Neural cell (in vitro differentiated cells): ENCODE results near the gene MBD4. TPM values are rescaled to one million over a fixed set of nuclear protein-coding genes. Genes with fewer than 3 reads are reported as not detected.

Source experiments
- H2AFZ ChIP-seq: fragments of 200-600, 300-800 bp; sonication (generic), shearing (Covaris generic); 2 replicates; pipeline ENCODE4 v1.6.0; 2014; ENCODE audit warnings: low read depth, mild to moderate bottlenecking, antibody characterized with exemption, low read length, moderate library complexity
- H3F3A ChIP-seq: fragments of 200-600 bp; shearing (Covaris generic); 2 replicates; pipeline ENCODE4 v1.6.1; 2016; ENCODE audit warnings: mild to moderate bottlenecking, moderate library complexity, mixed read lengths, antibody characterized with exemption, low read length; ENCODE audit not compliant: insufficient read depth, poor library complexity, severe bottlenecking
- H3K27ac ChIP-seq: fragments of 200-600, 300-800 bp; sonication (generic), shearing (Covaris generic); 2 replicates; pipeline ENCODE4 v1.5.1; 2014; ENCODE audit warnings: mild to moderate bottlenecking, low read length, moderate library complexity
- H3K27me3 ChIP-seq: fragments of 300-800, 200-600 bp; sonication (generic), shearing (Covaris generic); 2 replicates; pipeline ENCODE4 v1.6.0; 2014; ENCODE audit warnings: mild to moderate bottlenecking, low read depth, low read length, moderate library complexity; ENCODE audit not compliant: insufficient read depth
- H3K36me3 ChIP-seq: fragments of 300-800, 200-600 bp; sonication (generic), shearing (Covaris generic); 2 replicates; pipeline ENCODE4 v1.5.1; 2014; ENCODE audit warnings: mild to moderate bottlenecking, antibody characterized with exemption, low read length, moderate library complexity; ENCODE audit not compliant: insufficient read depth
- H3K4me2 ChIP-seq: fragments of 300-800, 200-600 bp; sonication (generic), shearing (Covaris generic); 2 replicates; pipeline ENCODE4 v1.6.0; 2014; ENCODE audit warnings: mild to moderate bottlenecking, low read length
- H3K4me3 ChIP-seq: fragments of 300-800, 200-600 bp; sonication (generic), shearing (Covaris generic); 2 replicates; pipeline ENCODE4 v1.5.1; 2014; ENCODE audit warnings: mild to moderate bottlenecking, low read length, moderate library complexity
- H3K79me2 ChIP-seq: fragments of 200-600 bp; shearing (Covaris generic); replicated peaks from 2 replicates; pipeline ENCODE4 v1.6.0; 2014; ENCODE audit warnings: mild to moderate bottlenecking, low read length, moderate library complexity; ENCODE audit not compliant: insufficient read depth
- H3K9ac ChIP-seq: fragments of 300-800, 200-600 bp; sonication (generic), shearing (Covaris generic); 2 replicates; pipeline ENCODE4 v1.6.1; 2016; ENCODE audit warnings: mild to moderate bottlenecking, low read length, mixed read lengths
- H3K9me2 ChIP-seq: fragments of 200-600 bp; shearing (Covaris generic); 2 replicates; pipeline ENCODE4 v1.6.1; 2016; ENCODE audit warnings: mild to moderate bottlenecking, low read length, mixed read lengths; ENCODE audit not compliant: insufficient read depth
- H3K9me3 ChIP-seq: fragments of 200-600, 300-800 bp; sonication (generic), shearing (Covaris generic); 2 replicates; pipeline ENCODE4 v1.6.1; 2016; ENCODE audit warnings: mild to moderate bottlenecking, mixed run types, low read length, moderate library complexity, mixed read lengths
- H4K20me1 ChIP-seq: fragments of 200-600 bp; shearing (Covaris generic); 2 replicates; pipeline ENCODE4 v1.6.1; 2016; ENCODE audit warnings: mild to moderate bottlenecking, mixed run types; ENCODE audit not compliant: insufficient read depth
- EP300 ChIP-seq: fragments of 450-650 bp; conservative IDR thresholded peaks from 2 replicates; pipeline ENCODE4 v1.6.1; 2014; ENCODE audit warnings: antibody characterized with exemption, mild to moderate bottlenecking, moderate library complexity; ENCODE audit not compliant: poor library complexity, severe bottlenecking
- EZH2 ChIP-seq: fragments of 200-600, 300-800 bp; shearing (Covaris generic), sonication (generic); IDR thresholded peaks from 2 replicates; pipeline ENCODE4 v1.6.1; 2014; ENCODE audit warnings: antibody characterized with exemption, low read length, borderline replicate concordance, mild to moderate bottlenecking; ENCODE audit not compliant: insufficient read depth, poor library complexity, severe bottlenecking
- MXI1 ChIP-seq: fragments of 450-650 bp; conservative IDR thresholded peaks from 2 replicates; pipeline ENCODE4 v1.6.1; 2014; ENCODE audit warnings: antibody characterized with exemption, mild to moderate bottlenecking; ENCODE audit not compliant: poor library complexity, severe bottlenecking
- POLR2AphosphoS5 ChIP-seq: IDR thresholded peaks from 2 replicates; pipeline ENCODE4 v1.6.1; 2012
- RAD21 ChIP-seq: fragments of 450-650 bp; conservative IDR thresholded peaks from 2 replicates; pipeline ENCODE4 v1.6.1; 2014; ENCODE audit warnings: antibody characterized with exemption, mild to moderate bottlenecking, moderate library complexity
- SMC3 ChIP-seq: fragments of 450-650 bp; conservative IDR thresholded peaks from 2 replicates; pipeline ENCODE4 v1.6.1; 2014; ENCODE audit warnings: antibody characterized with exemption, mild to moderate bottlenecking, moderate library complexity; ENCODE audit not compliant: poor library complexity
- TAF1 ChIP-seq: IDR thresholded peaks from 2 replicates; pipeline ENCODE4 v1.6.1; 2012; ENCODE audit warnings: low read depth
- polyA plus RNA-seq: library from polyadenylated mRNA; depleted of rRNA; stranded (reverse); fragments of >200 nt; gene quantifications from 2 replicates; pipeline ENCODE4 v1.2.3, GENCODE V29; 2014
- TF ChIP-seq, protein P1 (sequence below): fragments of 450-650 bp; IDR thresholded peaks from 2 replicates; pipeline ENCODE4 v1.5.1; 2014; ENCODE audit warnings: antibody characterized with exemption, mild to moderate bottlenecking, moderate library complexity; ENCODE audit not compliant: poor library complexity, severe bottlenecking
- TF ChIP-seq, protein P2 (sequence below): IDR thresholded peaks from 2 replicates; pipeline ENCODE4 v1.6.1; 2012; ENCODE audit warnings: borderline replicate concordance

The MBD4 gene
- polyA plus RNA-seq, 1 donor from 2014 or later: 50.0 TPM

DNA sequence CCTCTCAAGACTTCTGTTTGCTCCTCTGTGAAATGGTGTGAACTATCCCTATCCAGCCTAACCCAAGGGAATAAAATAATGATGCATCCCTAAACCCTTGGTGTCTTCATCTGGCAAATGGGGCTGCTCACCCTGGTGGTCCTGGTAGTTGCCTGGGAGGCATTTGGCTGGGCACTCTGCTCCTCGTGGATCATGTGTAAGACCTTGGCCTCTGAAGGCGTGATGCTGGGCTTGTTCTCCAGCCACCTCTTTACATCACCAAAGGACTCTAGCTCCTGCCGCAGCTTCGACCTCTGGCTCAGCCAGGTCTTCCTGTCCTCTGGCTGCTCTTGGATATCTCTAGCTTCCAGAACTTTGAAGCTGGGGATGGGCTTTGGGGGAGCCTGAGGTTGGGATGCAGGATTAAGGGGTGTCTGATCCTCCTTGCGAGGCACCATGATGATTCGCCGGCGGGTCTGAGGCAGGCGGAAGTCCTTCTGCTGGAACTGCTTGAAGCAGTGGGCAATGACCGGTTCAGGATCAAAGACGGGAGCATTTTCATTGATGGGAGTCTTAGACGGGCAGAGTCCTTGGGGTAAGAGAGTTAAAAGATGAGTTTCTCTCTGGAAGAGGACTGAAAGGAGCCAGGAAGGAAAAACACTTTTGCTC is 18.4 kb downstream of the MBD4 start:
- TF ChIP-seq, protein P1, sequence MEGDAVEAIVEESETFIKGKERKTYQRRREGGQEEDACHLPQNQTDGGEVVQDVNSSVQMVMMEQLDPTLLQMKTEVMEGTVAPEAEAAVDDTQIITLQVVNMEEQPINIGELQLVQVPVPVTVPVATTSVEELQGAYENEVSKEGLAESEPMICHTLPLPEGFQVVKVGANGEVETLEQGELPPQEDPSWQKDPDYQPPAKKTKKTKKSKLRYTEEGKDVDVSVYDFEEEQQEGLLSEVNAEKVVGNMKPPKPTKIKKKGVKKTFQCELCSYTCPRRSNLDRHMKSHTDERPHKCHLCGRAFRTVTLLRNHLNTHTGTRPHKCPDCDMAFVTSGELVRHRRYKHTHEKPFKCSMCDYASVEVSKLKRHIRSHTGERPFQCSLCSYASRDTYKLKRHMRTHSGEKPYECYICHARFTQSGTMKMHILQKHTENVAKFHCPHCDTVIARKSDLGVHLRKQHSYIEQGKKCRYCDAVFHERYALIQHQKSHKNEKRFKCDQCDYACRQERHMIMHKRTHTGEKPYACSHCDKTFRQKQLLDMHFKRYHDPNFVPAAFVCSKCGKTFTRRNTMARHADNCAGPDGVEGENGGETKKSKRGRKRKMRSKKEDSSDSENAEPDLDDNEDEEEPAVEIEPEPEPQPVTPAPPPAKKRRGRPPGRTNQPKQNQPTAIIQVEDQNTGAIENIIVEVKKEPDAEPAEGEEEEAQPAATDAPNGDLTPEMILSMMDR: no peak
- H3K27me3 ChIP-seq: no peaks in the 10 kb centered on the region
- no peaks in the 10 kb centered on the region for H3F3A ChIP-seq
- no peaks in the 10 kb centered on the region for H3K9me2 ChIP-seq
- H4K20me1 ChIP-seq: no peaks in the 10 kb centered on the region
- H3K4me2 ChIP-seq: no peak overlapping the region
- no peaks in the 10 kb centered on the region for H3K36me3 ChIP-seq
- no peaks in the 10 kb centered on the region for H3K79me2 ChIP-seq
- H3K9ac ChIP-seq: no peak overlapping the region
- no peak overlapping the region for H3K27ac ChIP-seq
- no peaks in the 10 kb centered on the region for H3K9me3 ChIP-seq
- H2AFZ ChIP-seq: no peak overlapping the region
- H3K4me3 ChIP-seq: no peak overlapping the region

DNA sequence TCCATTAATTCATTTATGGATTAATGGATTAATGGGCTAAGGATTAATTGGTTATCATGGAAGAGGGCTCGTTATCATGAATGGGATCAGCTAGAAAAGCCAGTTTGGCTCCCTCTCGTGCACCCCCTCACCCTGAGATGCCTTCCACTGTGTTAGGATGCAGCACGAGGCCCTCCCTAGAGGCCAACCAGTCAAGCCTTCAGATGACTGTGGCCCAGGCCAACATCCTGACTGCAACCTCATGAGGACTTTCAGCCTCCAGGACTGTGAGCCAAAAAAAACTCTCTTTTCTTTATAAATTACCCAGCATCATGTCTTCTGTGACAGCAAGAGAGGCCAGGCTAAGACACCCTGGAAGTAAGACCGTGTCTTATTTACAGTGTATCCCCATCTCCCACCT is 20.3 kb downstream of the MBD4 start:
- TF ChIP-seq MXI1 (no peak), SMC3 (no peak), TAF1 (no peak), EZH2 (no peak), POLR2AphosphoS5 (no peak), RAD21 (no peak), EP300 (no peak)
- TF ChIP-seq, protein P1: no peak
- TF ChIP-seq, protein P2, sequence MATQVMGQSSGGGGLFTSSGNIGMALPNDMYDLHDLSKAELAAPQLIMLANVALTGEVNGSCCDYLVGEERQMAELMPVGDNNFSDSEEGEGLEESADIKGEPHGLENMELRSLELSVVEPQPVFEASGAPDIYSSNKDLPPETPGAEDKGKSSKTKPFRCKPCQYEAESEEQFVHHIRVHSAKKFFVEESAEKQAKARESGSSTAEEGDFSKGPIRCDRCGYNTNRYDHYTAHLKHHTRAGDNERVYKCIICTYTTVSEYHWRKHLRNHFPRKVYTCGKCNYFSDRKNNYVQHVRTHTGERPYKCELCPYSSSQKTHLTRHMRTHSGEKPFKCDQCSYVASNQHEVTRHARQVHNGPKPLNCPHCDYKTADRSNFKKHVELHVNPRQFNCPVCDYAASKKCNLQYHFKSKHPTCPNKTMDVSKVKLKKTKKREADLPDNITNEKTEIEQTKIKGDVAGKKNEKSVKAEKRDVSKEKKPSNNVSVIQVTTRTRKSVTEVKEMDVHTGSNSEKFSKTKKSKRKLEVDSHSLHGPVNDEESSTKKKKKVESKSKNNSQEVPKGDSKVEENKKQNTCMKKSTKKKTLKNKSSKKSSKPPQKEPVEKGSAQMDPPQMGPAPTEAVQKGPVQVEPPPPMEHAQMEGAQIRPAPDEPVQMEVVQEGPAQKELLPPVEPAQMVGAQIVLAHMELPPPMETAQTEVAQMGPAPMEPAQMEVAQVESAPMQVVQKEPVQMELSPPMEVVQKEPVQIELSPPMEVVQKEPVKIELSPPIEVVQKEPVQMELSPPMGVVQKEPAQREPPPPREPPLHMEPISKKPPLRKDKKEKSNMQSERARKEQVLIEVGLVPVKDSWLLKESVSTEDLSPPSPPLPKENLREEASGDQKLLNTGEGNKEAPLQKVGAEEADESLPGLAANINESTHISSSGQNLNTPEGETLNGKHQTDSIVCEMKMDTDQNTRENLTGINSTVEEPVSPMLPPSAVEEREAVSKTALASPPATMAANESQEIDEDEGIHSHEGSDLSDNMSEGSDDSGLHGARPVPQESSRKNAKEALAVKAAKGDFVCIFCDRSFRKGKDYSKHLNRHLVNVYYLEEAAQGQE: no peak
- no peaks in the 10 kb centered on the region for H3K36me3 ChIP-seq
- H3K27me3 ChIP-seq: no peaks in the 10 kb centered on the region
- H3K9ac ChIP-seq: no peak overlapping the region
- H3K27ac ChIP-seq: no peak overlapping the region
- no peaks in the 10 kb centered on the region for H3K9me2 ChIP-seq
- H2AFZ ChIP-seq: no peak overlapping the region
- no peak overlapping the region for H3K4me2 ChIP-seq
- no peak overlapping the region for H3K4me3 ChIP-seq
- H4K20me1 ChIP-seq: no peaks in the 10 kb centered on the region
- no peaks in the 10 kb centered on the region for H3K9me3 ChIP-seq
- H3F3A ChIP-seq: no peaks in the 10 kb centered on the region
- H3K79me2 ChIP-seq: no peaks in the 10 kb centered on the region
